GM12864 (cell line): ENCODE measurements around the gene NCBP3.

ENCODE experiments used
- DNase-seq: peaks from one replicate; pipeline ENCODE4 v3.0.0-alpha.2; 2011; ENCODE audit warnings: low read depth
- H3K4me3 ChIP-seq: 2 replicates; pipeline ENCODE4 v1.5.1; 2011; ENCODE audit warnings: mild to moderate bottlenecking, low read depth, low read length, control low read depth
- CTCF ChIP-seq: IDR thresholded peaks from 2 replicates; pipeline ENCODE4 v1.5.1; 2011; ENCODE audit warnings: low read depth, mild to moderate bottlenecking, moderate library complexity, low read length, control low read depth, inconsistent platforms; ENCODE audit errors: missing control alignments

Gene NCBP3

GRCh38 chr17:3887804-3888203 lies 41.8 kb upstream of the NCBP3 start:
- H3K4me3 ChIP-seq = no peak overlapping the region
- no peak for TF ChIP-seq CTCF
- no peak for DNase-seq

- no peak overlapping the region for H3K4me3 ChIP-seq
- no peak for DNase-seq
- TF ChIP-seq CTCF = no peak
Measured at GRCh38 chr17:3887394-3887793, 41.3 kb upstream of the NCBP3 start.

GRCh38 chr17:3886776-3887175 lies 40.7 kb upstream of the NCBP3 start:
- no peak for TF ChIP-seq CTCF
- H3K4me3 ChIP-seq = no peak overlapping the region
- no peak for DNase-seq

GRCh38 chr17:3885970-3886369 lies 39.9 kb upstream of the NCBP3 start:
- no peak overlapping the region for H3K4me3 ChIP-seq
- DNase-seq = no peak

GRCh38 chr17:3885271-3885670 lies 39.2 kb upstream of the NCBP3 start:
- DNase-seq = no peak
- H3K4me3 ChIP-seq = no peak overlapping the region
- TF ChIP-seq CTCF = no peak

More at GRCh38 chr17:3885970-3886369, 39.9 kb upstream of the NCBP3 start:
- TF ChIP-seq CTCF = no peak

- H3K4me3 ChIP-seq = no peak overlapping the region
- no peak for TF ChIP-seq CTCF
- no peak for DNase-seq
Measured at GRCh38 chr17:3884188-3884587, 38.1 kb upstream of the NCBP3 start.

- TF ChIP-seq CTCF = no peak
- no peak for DNase-seq
- no peak overlapping the region for H3K4me3 ChIP-seq
Measured at GRCh38 chr17:3882276-3882675, 36.2 kb upstream of the NCBP3 start.
